ENCODE data around the gene PIGN.
A peak's percentile ranks its signal among the peaks of the same experiment; 100 is the strongest.

PIGN gene

GRCh38 chr18:62186774-62187542, at the start of gene PIGN, which contains the start of gene RELCH:
Gene PIGN (minus strand): TSS chr18:62187056. CDS start chr18:62161353, 25,703 bp downstream.
Gene RELCH (plus strand): TSS chr18:62187255. CDS start chr18:62187506, 251 bp downstream.
- peak; percentile 80 to 92 for DNase-seq (ENCODE audit: low read depth in 2 of 2)

DNA sequence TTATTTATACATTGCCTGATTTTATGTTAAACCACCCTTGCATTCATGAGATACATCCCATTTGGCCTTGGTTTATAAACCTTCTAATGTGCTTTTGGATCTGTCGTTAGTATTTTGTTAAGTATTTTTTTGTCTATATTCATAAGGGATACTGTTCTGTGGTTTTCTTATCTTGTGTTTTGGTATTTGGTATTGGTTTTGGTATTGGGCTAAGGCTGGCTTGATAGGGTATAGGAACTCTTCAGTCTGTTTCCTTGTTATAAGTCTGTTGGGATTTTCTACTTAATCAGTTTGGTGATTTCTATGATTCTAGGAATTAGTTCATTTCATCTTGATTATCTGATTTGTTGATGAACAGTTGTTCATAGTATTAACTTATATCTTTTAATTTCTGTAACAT, 49.4 kb upstream of the PIGN start:
- no peak for DNase-seq (ENCODE audit: low read depth in 2 of 2)

GRCh38 chr18:62226047-62226446, 39.2 kb upstream of the PIGN start:
- DNase-seq (ENCODE audit: low read depth in 2 of 2) = no peak

- DNase-seq (ENCODE audit: low read depth in 2 of 2) = no peak
Observed at GRCh38 chr18:62224229-62224628, 37.4 kb upstream of the PIGN start.

- no peak for DNase-seq (ENCODE audit: low read depth in 2 of 2)
Observed at GRCh38 chr18:62214790-62215189, 27.9 kb upstream of the PIGN start.

GRCh38 chr18:62211325-62211828, 24.5 kb upstream of the PIGN start:
- no peak for DNase-seq (ENCODE audit: low read depth in 2 of 2)

DNA sequence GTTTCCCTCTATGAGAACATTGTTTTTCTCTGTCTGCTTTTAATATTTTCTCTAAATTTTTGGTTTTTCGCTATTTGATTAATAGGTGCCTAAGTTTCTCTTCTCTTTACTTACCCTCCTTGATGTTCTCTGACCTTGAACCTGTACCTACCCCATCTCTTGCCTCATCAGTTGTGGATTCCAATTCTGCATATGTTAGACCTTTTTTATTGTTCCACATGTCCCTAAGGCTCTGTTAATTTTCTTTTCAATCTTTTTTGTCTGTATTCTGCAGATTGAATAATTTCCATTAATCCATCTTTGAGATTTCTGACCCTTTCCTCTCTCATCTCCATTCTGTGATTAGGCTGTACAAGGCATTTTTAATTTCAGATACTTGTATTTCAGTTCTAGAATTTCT, 23.3 kb upstream of the PIGN start:
- DNase-seq (ENCODE audit: low read depth in 2 of 2) = no peak

- DNase-seq (ENCODE audit: low read depth in 2 of 2) = no peak
Observed at GRCh38 chr18:62209046-62209445, 22.2 kb upstream of the PIGN start.

DNA sequence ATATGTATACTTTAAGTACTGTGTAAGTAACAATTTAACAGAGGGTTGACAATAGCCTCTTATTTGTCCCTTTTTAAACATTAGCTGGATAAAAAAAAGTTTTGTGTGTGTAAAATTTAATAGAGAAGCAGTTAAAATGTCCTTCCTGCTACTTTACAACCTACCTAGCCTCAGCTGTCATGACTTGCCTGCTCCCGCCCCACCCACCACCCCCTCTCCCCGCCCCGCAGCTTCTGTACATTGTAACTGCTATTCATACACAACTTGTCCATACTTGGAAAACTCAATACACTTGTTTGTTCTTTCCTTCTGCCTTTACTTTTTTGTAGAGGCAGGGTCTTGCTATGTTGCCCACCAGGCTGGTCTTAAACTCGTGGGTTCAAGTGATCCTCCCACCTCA, 19.7 kb upstream of the PIGN start:
- no peak for DNase-seq (ENCODE audit: low read depth in 2 of 2)

DNA sequence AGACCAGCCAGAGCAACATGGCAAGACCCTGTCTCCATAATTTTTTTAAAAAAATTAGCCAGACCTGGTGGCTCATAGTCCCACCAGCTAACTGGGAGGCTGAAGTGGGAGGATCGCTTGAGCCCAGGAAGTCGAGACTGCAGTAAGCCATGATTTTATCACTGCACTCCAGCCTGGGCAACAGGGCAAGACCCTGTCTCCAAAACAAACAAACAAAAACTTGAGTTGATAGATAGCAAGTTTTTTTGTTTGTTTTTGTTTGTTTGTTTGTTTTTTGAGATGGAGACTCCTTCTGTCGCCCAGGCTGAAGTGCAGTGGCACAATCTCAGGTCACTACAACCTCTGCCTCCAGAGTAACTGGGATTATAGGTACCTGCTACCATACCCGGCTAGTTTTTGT, 19.0 kb upstream of the PIGN start:
- no peak for DNase-seq (ENCODE audit: low read depth in 2 of 2)

DNA sequence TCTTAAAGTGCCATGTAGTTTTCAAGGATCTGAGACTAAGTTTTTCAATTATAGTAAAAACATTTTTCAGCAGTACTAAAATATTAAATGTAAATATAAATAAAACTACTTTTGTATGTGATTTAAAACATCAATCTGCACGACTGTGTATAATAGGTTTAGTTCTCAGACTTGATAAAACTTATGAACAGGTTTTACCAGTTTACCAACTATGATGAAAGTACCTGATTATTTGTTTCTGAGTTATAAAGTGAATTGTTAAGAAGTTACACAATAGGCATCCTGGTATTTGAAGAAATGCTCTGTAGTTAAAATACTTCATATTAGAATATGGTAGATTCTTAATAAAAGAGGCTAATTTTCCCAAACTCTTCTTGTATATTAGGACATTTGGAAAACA, 15.0 kb upstream of the PIGN start:
- DNase-seq (ENCODE audit: low read depth in 2 of 2) = no peak

DNA sequence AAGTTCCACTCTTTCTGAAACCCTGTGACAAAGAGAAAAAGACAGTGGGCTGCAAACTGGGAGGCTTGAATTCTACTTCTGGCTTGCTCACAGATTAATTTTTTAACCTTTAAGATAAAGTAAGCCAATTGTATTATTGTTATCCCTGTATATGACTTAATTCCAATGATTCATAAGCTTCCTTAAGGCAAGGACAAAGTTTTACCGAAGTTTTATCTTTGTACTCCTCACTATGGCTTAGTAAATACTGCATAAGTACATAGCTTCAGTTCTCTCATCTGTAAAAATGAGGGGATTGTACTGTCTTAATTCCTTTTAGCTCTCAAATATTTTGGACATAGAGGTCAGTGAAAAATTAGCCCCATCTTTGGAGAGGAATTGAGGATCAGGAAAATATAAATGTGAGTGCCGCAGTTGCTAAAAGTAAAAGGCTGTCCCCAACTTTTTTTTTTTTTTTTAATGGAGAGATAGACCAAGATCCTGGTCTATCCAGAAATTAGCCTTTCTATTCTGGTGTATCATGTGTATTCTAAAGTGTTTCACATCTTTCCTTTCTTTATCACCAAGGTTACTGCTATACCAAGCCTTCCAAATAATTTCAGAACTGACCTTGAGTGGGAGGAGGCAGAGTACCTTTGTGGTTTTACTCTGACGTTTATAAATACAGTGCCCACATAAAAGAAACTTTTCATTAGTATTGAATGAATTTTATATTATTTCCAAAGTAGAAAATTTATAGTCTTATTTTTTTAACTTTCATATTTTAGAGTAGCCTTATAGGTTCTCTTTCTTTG, 13.5 kb upstream of the PIGN start:
- no peak for DNase-seq (ENCODE audit: low read depth in 2 of 2)

GRCh38 chr18:62199629-62200028, 12.8 kb upstream of the PIGN start:
- no peak for DNase-seq (ENCODE audit: low read depth in 2 of 2)

DNA sequence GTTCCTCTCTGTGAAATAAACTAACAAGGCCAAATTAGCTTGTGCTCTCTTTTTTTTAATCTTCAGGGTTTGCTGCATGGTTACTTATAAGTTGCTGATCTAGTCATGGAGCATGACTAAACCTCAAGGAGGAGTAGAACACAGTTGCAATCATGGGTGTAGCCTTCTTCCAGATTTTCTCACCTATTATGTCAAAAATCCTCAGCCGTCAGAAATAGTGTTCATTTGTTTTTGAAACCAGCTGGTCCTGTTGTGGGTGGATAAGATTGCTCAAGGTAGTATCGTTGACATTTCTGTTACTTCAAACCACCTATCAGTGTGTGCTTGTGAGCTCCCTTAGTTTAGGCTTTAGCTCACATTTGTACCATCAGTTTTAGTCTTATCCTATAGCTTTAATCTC, 11.4 kb upstream of the PIGN start:
- DNase-seq (ENCODE audit: low read depth in 2 of 2) = no peak

DNA sequence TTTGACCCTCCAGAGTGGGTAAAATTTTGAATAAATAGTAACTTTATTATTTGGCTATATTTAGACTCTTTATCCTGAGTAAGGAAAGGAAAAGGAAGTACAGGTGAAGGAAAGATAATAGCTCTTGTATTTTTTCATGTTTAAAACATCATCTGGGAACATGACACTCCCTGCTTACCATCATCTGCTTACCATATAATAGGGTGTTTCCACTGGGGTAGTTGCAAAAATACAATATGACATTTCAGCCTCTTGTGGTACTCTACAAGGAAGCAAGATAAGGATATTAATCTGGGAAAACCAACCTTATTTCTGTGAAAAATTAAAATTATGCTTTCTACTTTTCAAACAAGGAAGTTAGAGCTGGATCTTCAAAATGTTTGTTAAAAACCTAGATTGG, 10.1 kb upstream of the PIGN start:
- no peak for DNase-seq (ENCODE audit: low read depth in 2 of 2)

DNA sequence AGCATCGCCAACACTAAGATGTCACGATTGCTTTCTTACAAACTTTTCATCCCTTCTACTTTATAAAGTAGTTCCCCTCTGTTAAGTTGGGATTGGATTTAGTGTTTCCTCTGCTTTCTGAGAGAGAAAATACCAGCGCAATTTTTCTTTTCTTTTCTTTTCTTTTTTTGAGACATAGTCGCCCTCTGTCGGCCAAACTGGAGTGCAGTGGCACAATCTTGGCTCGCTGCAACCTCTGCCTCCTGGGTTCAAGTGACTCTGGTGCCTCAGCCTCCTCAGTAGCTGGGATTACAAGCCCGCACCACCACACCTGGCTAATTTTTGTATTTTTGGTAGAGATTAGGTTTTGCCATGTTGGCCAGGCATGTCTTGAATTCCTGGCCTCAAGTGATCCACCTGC, 9.2 kb upstream of the PIGN start:
- DNase-seq (ENCODE audit: low read depth in 2 of 2) = no peak

DNA sequence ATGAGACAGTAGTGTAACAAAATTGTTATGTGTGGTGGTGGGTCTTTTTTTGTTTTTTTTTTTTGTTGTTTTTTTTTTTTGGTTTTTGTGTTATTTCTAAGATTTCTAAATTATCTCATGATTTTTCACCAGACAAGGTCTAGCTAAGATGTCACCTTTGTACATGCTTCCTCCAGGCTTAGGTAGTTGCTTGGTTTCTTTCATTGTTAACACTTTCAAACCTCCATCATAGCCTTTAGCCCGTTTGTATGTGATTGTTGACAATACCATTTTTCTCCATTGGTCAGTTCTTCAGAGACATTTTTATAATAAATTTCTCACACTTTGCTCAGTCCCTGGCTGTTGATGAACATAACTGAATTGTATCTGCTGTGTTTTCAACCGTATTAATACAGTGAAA, 2.4 kb upstream of the PIGN start:
- no peak for DNase-seq (ENCODE audit: low read depth in 2 of 2)

DNA sequence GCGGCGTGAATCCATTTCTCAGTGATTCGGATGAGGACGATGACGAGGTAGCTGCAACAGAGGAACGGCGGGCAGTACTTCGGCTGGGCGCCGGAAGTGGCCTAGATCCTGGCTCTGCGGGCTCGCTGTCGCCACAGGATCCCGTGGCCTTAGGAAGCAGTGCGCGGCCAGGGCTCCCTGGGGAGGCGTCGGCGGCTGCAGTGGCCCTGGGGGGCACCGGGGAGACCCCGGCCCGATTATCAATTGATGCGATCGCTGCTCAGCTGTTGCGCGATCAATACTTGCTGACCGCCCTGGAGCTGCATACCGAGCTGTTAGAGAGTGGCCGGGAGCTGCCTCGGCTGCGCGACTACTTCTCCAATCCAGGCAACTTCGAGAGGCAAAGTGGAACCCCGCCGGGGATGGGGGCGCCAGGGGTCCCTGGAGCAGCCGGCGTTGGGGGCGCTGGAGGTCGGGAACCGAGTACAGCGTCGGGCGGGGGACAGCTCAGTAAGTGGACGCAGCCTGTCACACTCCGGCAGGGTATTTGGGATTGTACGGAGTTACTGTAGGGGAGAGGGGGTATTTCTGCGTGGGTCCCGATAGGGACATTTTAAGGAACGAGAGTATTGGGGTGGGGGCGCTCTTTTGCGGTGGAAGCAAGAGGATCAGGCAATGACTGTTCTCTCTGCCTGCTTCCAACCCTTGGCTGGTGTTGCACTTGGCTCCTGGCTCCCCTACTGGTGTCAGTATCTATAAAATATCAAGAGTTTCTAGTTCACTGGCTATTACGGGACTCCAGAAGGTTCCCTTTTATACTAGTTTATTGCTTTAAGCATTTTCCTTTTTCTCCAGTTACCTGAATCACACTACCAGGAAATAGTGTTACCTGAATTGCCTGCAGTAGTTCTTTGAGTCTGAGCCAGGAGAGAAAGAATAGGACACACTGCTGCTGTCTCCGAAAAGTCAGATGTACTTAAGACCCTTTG, 971 bp upstream of the PIGN start:
- no peak for DNase-seq (ENCODE audit: low read depth in 2 of 2)

GRCh38 chr18:62186499-62186773, 420 bp downstream of the PIGN start:
- no peak for DNase-seq (ENCODE audit: low read depth in 2 of 2)

GRCh38 chr18:62183578-62184195, 3.2 kb downstream of the PIGN start:
- DNase-seq (ENCODE audit: low read depth in 2 of 2) = peak in 1 of 2 donors; percentile 50

DNA sequence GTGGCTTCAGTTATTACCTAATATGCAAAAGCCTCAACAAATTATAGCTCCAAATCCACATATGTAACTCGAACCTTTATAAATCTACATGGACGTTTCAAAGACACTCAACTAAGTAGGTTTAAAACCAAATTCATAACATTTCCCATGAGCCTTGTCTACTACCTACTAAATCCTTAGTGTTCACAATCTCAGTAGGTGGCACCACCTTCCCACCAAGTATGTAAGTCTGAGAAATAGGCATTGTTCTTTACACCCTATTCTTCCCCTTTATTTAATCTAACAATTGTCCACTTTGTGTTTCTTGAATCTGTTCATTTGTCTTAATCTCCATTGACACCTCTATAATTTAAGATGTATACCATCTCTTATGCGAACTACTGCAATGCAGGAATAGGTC, 4.6 kb downstream of the PIGN start:
- no peak for DNase-seq (ENCODE audit: low read depth in 2 of 2)

DNA sequence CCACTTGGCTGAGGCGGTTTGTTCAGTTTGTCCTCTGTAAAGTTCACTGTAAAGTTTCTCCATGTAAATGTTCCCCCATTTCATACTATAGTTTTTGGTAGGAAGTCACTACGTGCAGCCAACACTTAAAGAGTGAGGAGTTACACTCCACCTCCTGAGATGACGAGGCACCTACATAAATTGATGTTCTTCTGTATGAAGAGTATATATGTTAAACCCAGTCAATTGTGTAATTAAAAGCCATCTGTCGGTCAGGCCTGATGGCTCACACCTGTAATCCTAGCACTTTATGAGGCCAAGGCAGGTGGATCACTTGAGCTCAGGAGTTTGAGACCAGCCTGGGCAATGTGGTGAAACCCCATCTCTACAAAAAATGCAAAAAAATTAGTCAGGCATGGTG, 7.6 kb downstream of the PIGN start:
- no peak for DNase-seq (ENCODE audit: low read depth in 2 of 2)

All from stimulated activated CD4-positive, alpha-beta T cell treated with anti-CD3 and anti-CD28 coated beads, Interleukin-1b, Interleukin-23, amount 100 ng/mL, for 4 hours (primary cell).